K562 (cell line): ENCODE measurements around the gene LAMB3. TPM values are rescaled to one million over a fixed set of nuclear protein-coding genes. Genes with fewer than 3 reads are reported as not detected.
A peak's percentile ranks its signal among the peaks of the same experiment; 100 is the strongest.

Source experiments
- BCOR ChIP-seq: fragments of 450-650 bp; IDR thresholded peaks from 2 replicates; pipeline ENCODE4 v1.6.1; 2016
- CTBP1 ChIP-seq: fragments of 450-650 bp; IDR thresholded peaks from 2 replicates; pipeline ENCODE4 v1.6.1; 2016; ENCODE audit warnings: borderline replicate concordance
- DACH1 ChIP-seq: fragments of 450-650 bp; IDR thresholded peaks from 2 replicates; pipeline ENCODE4 v1.6.1; 2018; ENCODE audit not compliant: partially characterized antibody
- FOSL1 ChIP-seq: fragments of 200-800 bp; sonication (Bioruptor generic); conservative IDR thresholded peaks from 2 replicates; pipeline ENCODE4 v1.6.1; 2016; ENCODE audit warnings: missing genetic modification characterization, missing compliant biosample characterization
- MCM2 ChIP-seq: fragments of 450-650 bp; IDR thresholded peaks from 2 replicates; pipeline ENCODE4 v1.6.1; 2017; ENCODE audit warnings: low read depth, mild to moderate bottlenecking
- NR2C2 ChIP-seq, 2 experiments: fragments of 200-800 bp in 1 of 2; sonication (Bioruptor generic) in 1 of 2; sonication (generic) in 1 of 2; formaldehyde crosslinking in 1 of 2; IDR thresholded peaks; 2 replicates each; pipeline versions ENCODE4 v1.6.1 to v1.8.0; 2016 to 2022; ENCODE audit warnings: mild to moderate bottlenecking in 1 of 2, missing compliant biosample characterization in 1 of 2, missing genetic modification characterization in 1 of 2, missing genetic modification reagents in 1 of 2
- RAD21 ChIP-seq, 2 experiments: fragments of 250-450 bp in 1 of 2; fragments of 450-650 bp in 1 of 2; sonication (Bioruptor Pico) in 1 of 2; formaldehyde crosslinking in 1 of 2; IDR thresholded peaks in 1 of 2; conservative IDR thresholded peaks in 1 of 2; 2 replicates each; pipeline versions ENCODE4 v1.4.0 to v1.8.0; 2020 to 2022; ENCODE audit warnings: mild to moderate bottlenecking in 2 of 2, moderate library complexity in 1 of 2
- RCOR1 ChIP-seq, 2 experiments: IDR thresholded peaks; 2 replicates each; pipeline ENCODE4 v1.6.1; 2012; ENCODE audit warnings: low read depth in 2 of 2, low read length in 2 of 2, borderline replicate concordance in 1 of 2, improper control_type of control experiment in 1 of 2
- ZNF184 ChIP-seq: sonication (generic); formaldehyde crosslinking; IDR thresholded peaks from 2 replicates; pipeline ENCODE4 v1.5.0; 2020; ENCODE audit warnings: missing genetic modification reagents
- polyA plus RNA-seq, 8 experiments: library from polyadenylated mRNA; depleted of rRNA in 4 of 8; stranded (reverse) in 5 of 8; unstranded in 3 of 8; fragments of >200 nt; fragmentation: Nextera tagmentation in 2 of 8; fragmentation: Illumina TruSeq in 1 of 8; extraction: Ambion mirVana in 2 of 8; extraction: Trizol in 1 of 8; gene quantifications; 2 replicates each; pipeline versions ENCODE4 v1.2.1 to v1.2.3, GENCODE V29; 2011 to 2014; ENCODE audit warnings: inconsistent platforms in 1 of 8, missing spikeins in 1 of 8
- total RNA-seq, 7 experiments: library from RNA; depleted of rRNA in 6 of 7; stranded (reverse); fragments of >200 nt in 6 of 7; fragmentation: Illumina TruSeq in 2 of 7; extraction: Trizol in 2 of 7; gene quantifications; 2 replicates each; pipeline versions ENCODE4 v1.2.1 to v1.2.3, GENCODE V29; 2011 to 2021; ENCODE audit warnings: low replicate concordance in 1 of 7
- TF ChIP-seq, protein P1 (sequence below), 2 experiments: fragments of 450-650 bp in 1 of 2; sonication (generic) in 1 of 2; formaldehyde crosslinking in 1 of 2; IDR thresholded peaks in 1 of 2; conservative IDR thresholded peaks in 1 of 2; 2 replicates each; pipeline versions ENCODE4 v1.6.1 to v1.8.1; 2016 to 2023; ENCODE audit warnings: mild to moderate bottlenecking in 2 of 2, moderate library complexity in 2 of 2, inconsistent platforms in 1 of 2, missing genetic modification reagents in 1 of 2
- TF ChIP-seq, protein P2 (sequence below), 2 experiments: fragments of 450-650 bp in 1 of 2; IDR thresholded peaks; 2 replicates each; pipeline ENCODE4 v1.6.1; 2011 to 2017; ENCODE audit warnings: low read depth in 2 of 2, antibody characterized with exemption in 1 of 2, borderline replicate concordance in 1 of 2, low read length in 1 of 2, mild to moderate bottlenecking in 1 of 2, mixed read lengths in 1 of 2; ENCODE audit not compliant: control insufficient read depth in 1 of 2
- TF ChIP-seq, protein P3 (sequence below), 2 experiments: fragments of 450-650 bp; formaldehyde crosslinking in 1 of 2; IDR thresholded peaks; 2 replicates each; pipeline versions ENCODE4 v1.4.0 to v1.6.1; 2014 to 2020; ENCODE audit warnings: mild to moderate bottlenecking in 2 of 2, borderline replicate concordance in 1 of 2, low read depth in 1 of 2
- TF ChIP-seq, protein P4 (sequence below), 2 experiments: fragments of 250-450 bp in 1 of 2; fragments of 450-650 bp in 1 of 2; sonication (Bioruptor Pico) in 1 of 2; IDR thresholded peaks; 2 replicates each; pipeline versions ENCODE4 v1.6.1 to v1.8.0; 2016 to 2021; ENCODE audit warnings: mild to moderate bottlenecking in 2 of 2, moderate library complexity in 2 of 2, missing compliant biosample characterization in 1 of 2, missing genetic modification characterization in 1 of 2

Gene LAMB3
- total and polyA plus RNA-seq, 9 of the 15 experiments (the other 6 are each of a cell fraction or from before 2014, with no cell fraction given), result 0.08 to 1.3 (median 0.91) TPM

DNA sequence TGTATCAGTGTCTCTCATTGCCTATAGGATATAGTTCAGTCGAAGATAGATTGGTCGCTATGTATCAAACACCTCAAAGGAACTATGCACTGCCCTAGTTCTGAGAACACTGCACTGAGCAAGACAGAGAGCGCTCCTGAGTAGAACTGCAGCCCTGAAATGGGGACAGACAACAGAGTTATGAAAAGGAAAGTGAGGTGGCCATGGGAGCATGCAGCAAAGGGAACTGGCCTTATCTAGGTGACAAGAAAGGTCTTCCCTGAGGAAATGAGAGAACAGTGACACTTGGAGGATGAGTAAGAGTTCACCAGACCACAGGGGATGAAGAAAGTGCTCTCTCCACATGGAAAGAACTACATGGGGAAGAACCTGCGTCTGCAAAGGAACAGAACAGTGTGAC lies 15.5 kb upstream of the LAMB3 start (continued):
- TF ChIP-seq DACH1 (no peak), NR2C2 (CRISPR knock-in tag; IDR thresholded peaks at IDR 0.05) (no peak), NR2C2 (tag; IDR thresholded peaks at IDR 0.05) (peak; percentile 72; the same call in 1 of the 2 replicates), FOSL1 (tag) (peak; percentile 66), CTBP1 (peak; percentile 61), BCOR (no peak), RAD21 (CRISPR knock-in tag; conservative IDR thresholded peaks at IDR 0.05 in 1 of 2, IDR thresholded peaks at IDR 0.05 in 1 of 2) (peak; percentile 44 to 66), MCM2 (no peak), ZNF184 (CRISPR knock-in tag) (no peak), RCOR1 (IDR thresholded peaks at IDR 0.05; ENCODE audit: borderline replicate concordance in 1 of 2, low read depth in 2 of 2, low read length in 2 of 2) (peak in 1 of 2 experiments; percentile 56; a peak in 1 of 4 replicates)
- TF ChIP-seq, protein P1, sequence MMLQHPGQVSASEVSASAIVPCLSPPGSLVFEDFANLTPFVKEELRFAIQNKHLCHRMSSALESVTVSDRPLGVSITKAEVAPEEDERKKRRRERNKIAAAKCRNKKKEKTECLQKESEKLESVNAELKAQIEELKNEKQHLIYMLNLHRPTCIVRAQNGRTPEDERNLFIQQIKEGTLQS (IDR thresholded peaks at IDR 0.05), result no peak
- TF ChIP-seq, protein P1 (CRISPR knock-in tag; conservative IDR thresholded peaks at IDR 0.05), result no peak
- TF ChIP-seq, protein P2, sequence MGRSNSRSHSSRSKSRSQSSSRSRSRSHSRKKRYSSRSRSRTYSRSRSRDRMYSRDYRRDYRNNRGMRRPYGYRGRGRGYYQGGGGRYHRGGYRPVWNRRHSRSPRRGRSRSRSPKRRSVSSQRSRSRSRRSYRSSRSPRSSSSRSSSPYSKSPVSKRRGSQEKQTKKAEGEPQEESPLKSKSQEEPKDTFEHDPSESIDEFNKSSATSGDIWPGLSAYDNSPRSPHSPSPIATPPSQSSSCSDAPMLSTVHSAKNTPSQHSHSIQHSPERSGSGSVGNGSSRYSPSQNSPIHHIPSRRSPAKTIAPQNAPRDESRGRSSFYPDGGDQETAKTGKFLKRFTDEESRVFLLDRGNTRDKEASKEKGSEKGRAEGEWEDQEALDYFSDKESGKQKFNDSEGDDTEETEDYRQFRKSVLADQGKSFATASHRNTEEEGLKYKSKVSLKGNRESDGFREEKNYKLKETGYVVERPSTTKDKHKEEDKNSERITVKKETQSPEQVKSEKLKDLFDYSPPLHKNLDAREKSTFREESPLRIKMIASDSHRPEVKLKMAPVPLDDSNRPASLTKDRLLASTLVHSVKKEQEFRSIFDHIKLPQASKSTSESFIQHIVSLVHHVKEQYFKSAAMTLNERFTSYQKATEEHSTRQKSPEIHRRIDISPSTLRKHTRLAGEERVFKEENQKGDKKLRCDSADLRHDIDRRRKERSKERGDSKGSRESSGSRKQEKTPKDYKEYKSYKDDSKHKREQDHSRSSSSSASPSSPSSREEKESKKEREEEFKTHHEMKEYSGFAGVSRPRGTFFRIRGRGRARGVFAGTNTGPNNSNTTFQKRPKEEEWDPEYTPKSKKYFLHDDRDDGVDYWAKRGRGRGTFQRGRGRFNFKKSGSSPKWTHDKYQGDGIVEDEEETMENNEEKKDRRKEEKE (IDR thresholded peaks at IDR 0.05; ENCODE audit: borderline replicate concordance in 1 of 2, control insufficient read depth in 1 of 2, low read depth in 2 of 2, low read length in 1 of 2), result no peak
- TF ChIP-seq, protein P3, sequence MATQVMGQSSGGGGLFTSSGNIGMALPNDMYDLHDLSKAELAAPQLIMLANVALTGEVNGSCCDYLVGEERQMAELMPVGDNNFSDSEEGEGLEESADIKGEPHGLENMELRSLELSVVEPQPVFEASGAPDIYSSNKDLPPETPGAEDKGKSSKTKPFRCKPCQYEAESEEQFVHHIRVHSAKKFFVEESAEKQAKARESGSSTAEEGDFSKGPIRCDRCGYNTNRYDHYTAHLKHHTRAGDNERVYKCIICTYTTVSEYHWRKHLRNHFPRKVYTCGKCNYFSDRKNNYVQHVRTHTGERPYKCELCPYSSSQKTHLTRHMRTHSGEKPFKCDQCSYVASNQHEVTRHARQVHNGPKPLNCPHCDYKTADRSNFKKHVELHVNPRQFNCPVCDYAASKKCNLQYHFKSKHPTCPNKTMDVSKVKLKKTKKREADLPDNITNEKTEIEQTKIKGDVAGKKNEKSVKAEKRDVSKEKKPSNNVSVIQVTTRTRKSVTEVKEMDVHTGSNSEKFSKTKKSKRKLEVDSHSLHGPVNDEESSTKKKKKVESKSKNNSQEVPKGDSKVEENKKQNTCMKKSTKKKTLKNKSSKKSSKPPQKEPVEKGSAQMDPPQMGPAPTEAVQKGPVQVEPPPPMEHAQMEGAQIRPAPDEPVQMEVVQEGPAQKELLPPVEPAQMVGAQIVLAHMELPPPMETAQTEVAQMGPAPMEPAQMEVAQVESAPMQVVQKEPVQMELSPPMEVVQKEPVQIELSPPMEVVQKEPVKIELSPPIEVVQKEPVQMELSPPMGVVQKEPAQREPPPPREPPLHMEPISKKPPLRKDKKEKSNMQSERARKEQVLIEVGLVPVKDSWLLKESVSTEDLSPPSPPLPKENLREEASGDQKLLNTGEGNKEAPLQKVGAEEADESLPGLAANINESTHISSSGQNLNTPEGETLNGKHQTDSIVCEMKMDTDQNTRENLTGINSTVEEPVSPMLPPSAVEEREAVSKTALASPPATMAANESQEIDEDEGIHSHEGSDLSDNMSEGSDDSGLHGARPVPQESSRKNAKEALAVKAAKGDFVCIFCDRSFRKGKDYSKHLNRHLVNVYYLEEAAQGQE (IDR thresholded peaks at IDR 0.05; ENCODE audit: borderline replicate concordance), result peak; percentile 53; the same call in 1 of the 2 replicates
- TF ChIP-seq, protein P3 (CRISPR knock-in tag; IDR thresholded peaks at IDR 0.05; ENCODE audit: low read depth), result no peak
- TF ChIP-seq, protein P4, sequence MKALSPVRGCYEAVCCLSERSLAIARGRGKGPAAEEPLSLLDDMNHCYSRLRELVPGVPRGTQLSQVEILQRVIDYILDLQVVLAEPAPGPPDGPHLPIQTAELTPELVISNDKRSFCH (CRISPR knock-in tag; IDR thresholded peaks at IDR 0.05), result no peak
- TF ChIP-seq, protein P4 (tag; IDR thresholded peaks at IDR 0.05), result no peak
